ENCODE measurements around the gene PRR18. TPM values are rescaled to one million over a fixed set of nuclear protein-coding genes. Genes with fewer than 3 reads are reported as not detected.
"Not testable (repeated sequence)": the region's sequence is repeated elsewhere in the genome, so short reads cannot be mapped to it uniquely, and the experiment has no call there.

The PRR18 gene
- total and polyA plus RNA-seq, 9 of the 15 experiments (the other 6 are each of a cell fraction or from before 2014, with no cell fraction given): not detected

DNA sequence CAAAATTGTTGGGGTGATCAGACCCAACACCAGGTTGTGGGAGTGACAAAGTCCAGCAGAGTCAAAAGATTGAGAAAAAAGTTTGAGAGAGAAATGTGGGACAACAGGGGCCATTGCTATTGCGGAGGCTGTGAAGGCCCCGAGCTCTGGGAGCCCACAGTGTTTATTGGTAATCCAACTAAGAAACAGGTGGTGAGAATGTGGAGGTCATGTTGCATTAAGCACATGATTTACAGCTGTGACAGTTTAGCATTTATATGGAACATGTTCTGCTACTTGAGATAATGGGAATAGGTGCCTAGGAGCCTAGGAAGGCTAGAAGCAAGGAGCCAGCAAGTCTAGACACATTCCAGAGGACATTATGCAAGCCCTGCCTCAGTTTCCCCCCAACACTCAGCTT is 36.7 kb upstream of the PRR18 start:
- peaks cover 35% of the 10 kb centered on the region for H3K79me2 ChIP-seq (ENCODE audit: control insufficient read depth, insufficient read depth, low read length)
- ATAC-seq; POLR2A ChIA-PET; intact Hi-C loops (cut with micrococcal nuclease); H2AFZ ChIP-seq (ENCODE audit: low read depth, low read length); H4K20me1 ChIP-seq (replicated peaks; ENCODE audit: control insufficient read depth, insufficient read depth, low read length); CTCF ChIA-PET (ENCODE audit: low intra/inter-chr PET ratio); H3K27ac ChIP-seq (ENCODE audit: extremely low read depth, low read depth, low read length); H3K9me3 ChIP-seq (replicated peaks; ENCODE audit: control insufficient read depth, insufficient read depth, low read depth, low read length); H3K27me3 ChIP-seq (ENCODE audit: control insufficient read depth in 2 of 2, insufficient read depth in 2 of 2, low read length in 2 of 2); DNase-seq (ENCODE audit: extremely low read depth in 1 of 4, low spot score in 3 of 4); H3K4me2 ChIP-seq (ENCODE audit: insufficient read depth, low read length); H3K9ac ChIP-seq (ENCODE audit: insufficient read depth in 1 of 2, low read depth in 2 of 2, low read length in 2 of 2); H3K4me3 ChIP-seq; BruUV-seq (replicated peaks); H3K9me1 ChIP-seq (ENCODE audit: control insufficient read depth, insufficient read depth, low read length); in situ Hi-C loops (cut with MboI); H3K36me3 ChIP-seq (ENCODE audit: control insufficient read depth, insufficient read depth, low read length); TF ChIP-seq TEAD4 (CRISPR knock-in tag; IDR thresholded peaks at IDR 0.05; ENCODE audit: borderline replicate concordance); PBX2 (CRISPR knock-in tag; IDR thresholded peaks at IDR 0.05; ENCODE audit: low read depth): not testable (repeated sequence)
- FAIRE-seq: peak; percentile 40
- TF ChIP-seq CBFA2T2 (conservative IDR thresholded peaks at IDR 0.05): 0 out of 2 replicates have a peak, but pooled peaks have one; percentile 23
- 0 out of 2 replicates have a peak, but pooled peaks have one; percentile 17 for TF ChIP-seq TEAD4 (IDR thresholded peaks at IDR 0.05; ENCODE audit: low read length)
- TF ChIP-seq MEIS2 (IDR thresholded peaks at IDR 0.05; ENCODE audit: partially characterized antibody): peak; percentile 85
- peak; percentile 62 for TF ChIP-seq CBFA2T3 (IDR thresholded peaks at IDR 0.05)
- peak; percentile 42 for TF ChIP-seq TCF3 (CRISPR knock-in tag; IDR thresholded peaks at IDR 0.05)
- TF ChIP-seq PBX2 (tag; conservative IDR thresholded peaks at IDR 0.05; ENCODE audit: low read depth): peak; percentile 72
- peak; percentile 46; the same call in 1 of the 2 replicates for TF ChIP-seq SMAD4 (CRISPR knock-in tag; conservative IDR thresholded peaks at IDR 0.05)
- peak; percentile 42; the same call in 1 of the 2 replicates for TF ChIP-seq BCOR (IDR thresholded peaks at IDR 0.05)
- peak; percentile 25; the same call in 1 of the 2 replicates for TF ChIP-seq ZFX (CRISPR knock-in tag; IDR thresholded peaks at IDR 0.05)
- TF ChIP-seq ARID1B (IDR thresholded peaks at IDR 0.05): 0 out of 2 replicates have a peak, but pooled peaks have one; percentile 19
- peak; percentile 89 for TF ChIP-seq PKNOX1 (IDR thresholded peaks at IDR 0.05)
- 48% methylated on average over 2 of the region's 2 CpGs for WGBS (ENCODE audit: insufficient coverage, low coverage, missing lambda C conversion rate)
- peaks cover 10 to 18% of the 10 kb centered on the region in 2 experiments; a peak in 4 of 5 replicates for H3K4me1 ChIP-seq (replicated peaks in 1 of 2; ENCODE audit: control insufficient read depth in 2 of 2, insufficient read depth in 2 of 2, low read length in 2 of 2)

Measured in K562 (cell line).